Measurements from ENCODE around the gene COLEC12.
"Not testable (repeated sequence)": the region's sequence is repeated elsewhere in the genome, so short reads cannot be mapped to it uniquely, and the experiment has no call there.

COLEC12 gene

GRCh38 chr18:312415-312814 lies 188.1 kb downstream of the COLEC12 start:
- peak in 1 of 3 experiments; percentile 31 for DNase-seq

GRCh38 chr18:310042-310441 lies 190.5 kb downstream of the COLEC12 start:
- DNase-seq: no peak

GRCh38 chr18:308086-308485 lies 192.4 kb downstream of the COLEC12 start:
- DNase-seq: not testable (repeated sequence)

GRCh38 chr18:306608-307255 lies 193.8 kb downstream of the COLEC12 start:
- no peak for DNase-seq

GRCh38 chr18:305003-305501 lies 195.4 kb downstream of the COLEC12 start:
- DNase-seq: peak in 1 of 3 experiments; percentile 17

- no peak for DNase-seq
These were observed 196.9 kb downstream of the COLEC12 start for GRCh38 chr18:303607-304006.

- no peak for DNase-seq
These were observed 197.5 kb downstream of the COLEC12 start for GRCh38 chr18:303011-303410.

- no peak for DNase-seq
These were observed 198.4 kb downstream of the COLEC12 start for GRCh38 chr18:302097-302496.

GRCh38 chr18:297936-298335 lies 202.6 kb downstream of the COLEC12 start:
- no peak for DNase-seq

- DNase-seq: no peak
These were observed 204.6 kb downstream of the COLEC12 start for GRCh38 chr18:295756-296490.

GRCh38 chr18:294566-294965 lies 205.9 kb downstream of the COLEC12 start:
- DNase-seq: no peak

- no peak for DNase-seq
These were observed 207.0 kb downstream of the COLEC12 start for GRCh38 chr18:293536-293935.

GRCh38 chr18:292271-292670 lies 208.2 kb downstream of the COLEC12 start:
- no peak for DNase-seq

- DNase-seq: not testable (repeated sequence)
These were observed 210.5 kb downstream of the COLEC12 start for GRCh38 chr18:289970-290369.

- DNase-seq: no peak
These were observed 211.5 kb downstream of the COLEC12 start for GRCh38 chr18:289026-289425.

- DNase-seq: peak in 2 of 3 experiments; percentile 15 to 50
These were observed 213.8 kb downstream of the COLEC12 start for GRCh38 chr18:286515-287310.

- DNase-seq: no peak
These were observed 214.7 kb downstream of the COLEC12 start for GRCh38 chr18:285817-286216.

GRCh38 chr18:275486-275885 lies 225.0 kb downstream of the COLEC12 start:
- DNase-seq: no peak

- DNase-seq: peak; percentile 37 to 89 (median 68)
These were observed 226.2 kb downstream of the COLEC12 start for GRCh38 chr18:274313-274712.

- no peak for DNase-seq
These were observed 227.0 kb downstream of the COLEC12 start for GRCh38 chr18:273525-273924.

GRCh38 chr18:272650-273049 lies 227.9 kb downstream of the COLEC12 start:
- no peak for DNase-seq

- DNase-seq: no peak
These were observed 230.9 kb downstream of the COLEC12 start for GRCh38 chr18:269480-270095.

All from NCI-H1417 (cell line).